KMS-11 (cell line): ENCODE data around the gene ITPKB.

ENCODE experiments used
- H2AFZ ChIP-seq: fragments of 200-600 bp; sonication (generic); 2 replicates; pipeline ENCODE4 v1.6.1; 2016; ENCODE audit warnings: antibody characterized with exemption, mixed run types, low read depth
- H3K27ac ChIP-seq: fragments of 200-600 bp; sonication (generic); 2 replicates; pipeline ENCODE4 v1.6.1; 2016; ENCODE audit warnings: mild to moderate bottlenecking, mixed run types
- H3K27me3 ChIP-seq: fragments of 200-600 bp; sonication (generic); 2 replicates; pipeline ENCODE4 v1.6.1; 2017; ENCODE audit warnings: mild to moderate bottlenecking, low read depth, mixed run types, moderate library complexity; ENCODE audit not compliant: insufficient read depth
- H3K36me3 ChIP-seq: fragments of 200-600 bp; sonication (generic); 2 replicates; pipeline ENCODE4 v1.6.1; 2017; ENCODE audit warnings: mild to moderate bottlenecking, mixed run types; ENCODE audit not compliant: insufficient read depth
- H3K4me1 ChIP-seq: fragments of 200-600 bp; sonication (generic); 2 replicates; pipeline ENCODE4 v1.6.1; 2016; ENCODE audit warnings: mild to moderate bottlenecking, low read depth, mixed run types; ENCODE audit not compliant: poor library complexity, severe bottlenecking
- H3K4me2 ChIP-seq: fragments of 200-600 bp; sonication (generic); 2 replicates; pipeline ENCODE4 v1.7.0; 2016; ENCODE audit warnings: mild to moderate bottlenecking, mixed run types
- H3K4me3 ChIP-seq: fragments of 200-600 bp; sonication (generic); IDR thresholded peaks from 2 replicates; pipeline ENCODE4 v1.6.1; 2017; ENCODE audit warnings: low read depth, low read length, mixed read lengths; ENCODE audit not compliant: insufficient read depth
- H3K79me2 ChIP-seq: fragments of 200-600 bp; sonication (generic); 2 replicates; pipeline ENCODE4 v1.6.1; 2016; ENCODE audit warnings: low read depth, mixed run types; ENCODE audit not compliant: insufficient read depth
- H3K9ac ChIP-seq: fragments of 200-600 bp; sonication (generic); 2 replicates; pipeline ENCODE4 v1.6.1; 2016; ENCODE audit warnings: mild to moderate bottlenecking, mixed run types
- H4K20me1 ChIP-seq: fragments of 200-600 bp; sonication (generic); 2 replicates; pipeline ENCODE4 v1.6.1; 2016; ENCODE audit warnings: mild to moderate bottlenecking, mixed run types; ENCODE audit not compliant: insufficient read depth
- CTCF ChIP-seq: fragments of 200-600 bp; sonication (generic); conservative IDR thresholded peaks from 2 replicates; pipeline ENCODE4 v1.6.1; 2017; ENCODE audit warnings: low read depth, mild to moderate bottlenecking, antibody characterized with exemption, low read length, moderate library complexity, mixed read lengths

ITPKB gene

GRCh38 chr1:226706684-226707083 is 32.4 kb downstream of the ITPKB start:
- H3K79me2 ChIP-seq: peaks cover 11% of the 10 kb centered on the region

GRCh38 chr1:226704169-226704937 is 34.7 kb downstream of the ITPKB start:
- no peaks in the 10 kb centered on the region for H4K20me1 ChIP-seq
- H3K9ac ChIP-seq: no peak overlapping the region

More at GRCh38 chr1:226706684-226707083, 32.4 kb downstream of the ITPKB start:
- no peak for TF ChIP-seq CTCF
- Histone ChIP-seq H3K27ac (no peak overlapping the region), H3K4me2 (no peak overlapping the region), H3K36me3 (no peaks in the 10 kb centered on the region), H3K4me1 (peaks cover 18% of the 10 kb centered on the region), H3K9ac (no peak overlapping the region), H3K4me3 (no peak overlapping the region), H2AFZ (no peak overlapping the region), H4K20me1 (0 out of 2 replicates have a peak, but pooled peaks cover 3% of the 10 kb centered on the region), H3K27me3 (no peaks in the 10 kb centered on the region)

GRCh38 chr1:226702957-226703831 is 35.9 kb downstream of the ITPKB start:
- Histone ChIP-seq H3K4me2 (peak overlapping the region; percentile 89), H3K9ac (peak overlapping the region; percentile 89), H3K36me3 (no peaks in the 10 kb centered on the region), H3K4me3 (peak overlapping the region; percentile 96), H4K20me1 (no peaks in the 10 kb centered on the region), H3K79me2 (peaks cover 6% of the 10 kb centered on the region; the same call in 1 of the 2 replicates), H2AFZ (peak overlapping the region; percentile 81), H3K27ac (peak overlapping the region; percentile 72), H3K27me3 (no peaks in the 10 kb centered on the region), H3K4me1 (peaks cover 12% of the 10 kb centered on the region)
- TF ChIP-seq CTCF: no peak

More at GRCh38 chr1:226704169-226704937, 34.7 kb downstream of the ITPKB start:
- Histone ChIP-seq H3K4me2 (peak overlapping the region; percentile 89), H3K4me1 (peaks cover 12% of the 10 kb centered on the region), H3K79me2 (peaks cover 6% of the 10 kb centered on the region; the same call in 1 of the 2 replicates), H3K36me3 (no peaks in the 10 kb centered on the region), H3K27ac (no peak overlapping the region), H2AFZ (no peak overlapping the region), H3K27me3 (no peaks in the 10 kb centered on the region), H3K4me3 (no peak overlapping the region)
- TF ChIP-seq CTCF: no peak

- peak overlapping the region; percentile 72; the same call in 1 of the 2 replicates for H3K27ac ChIP-seq
- H2AFZ ChIP-seq: peak overlapping the region; percentile 81
- peak overlapping the region; percentile 89 for H3K4me2 ChIP-seq
- TF ChIP-seq CTCF: no peak
- H3K27me3 ChIP-seq: no peaks in the 10 kb centered on the region
- H3K79me2 ChIP-seq: peaks cover 6% of the 10 kb centered on the region; the same call in 1 of the 2 replicates
- H3K4me3 ChIP-seq: peak overlapping the region; percentile 96
- no peaks in the 10 kb centered on the region for H3K36me3 ChIP-seq
- peaks cover 12% of the 10 kb centered on the region for H3K4me1 ChIP-seq
- H4K20me1 ChIP-seq: no peaks in the 10 kb centered on the region
- H3K9ac ChIP-seq: peak overlapping the region; percentile 89; the same call in 1 of the 2 replicates
Measured at GRCh38 chr1:226702318-226702956, 36.6 kb downstream of the ITPKB start.
